ENCODE measurements around the gene TMEM125. TPM values are rescaled to one million over a fixed set of nuclear protein-coding genes. Genes with fewer than 3 reads are reported as not detected.
A peak's percentile ranks its signal among the peaks of the same experiment; 100 is the strongest.

The TMEM125 gene
- total and polyA plus RNA-seq, 8 donors = 36.1 to 202 (median 43.3) TPM

- peaks cover 0 to 10% of the 10 kb centered on the region in 2 donors for H3K9me3 ChIP-seq
- no peak for ATAC-seq
- peaks cover 0 to 20% of the 10 kb centered on the region in 2 donors for H3K36me3 ChIP-seq
- no peak overlapping the region for H3K4me3 ChIP-seq
- no peak overlapping the region for H3K27ac ChIP-seq
- no peaks in the 10 kb centered on the region for H3K27me3 ChIP-seq
- intact Hi-C loops (cut with DNase I) = no loop called here
- H3K4me1 ChIP-seq = no peaks in the 10 kb centered on the region
- peak in 2 of 4 donors; percentile 22 to 32 for DNase-seq
- TF ChIP-seq CTCF (IDR thresholded peaks at IDR 0.05) = no peak
Measured at GRCh38 chr1:43322506-43322905, 52.7 kb downstream of the TMEM125 start.

Other genes with a start within 250 kb of the TMEM125 start
- 10 to 100 TPM; 32.1 to 55.1 TPM for gene EBNA1BP2, start 97.7 kb upstream of the TMEM125 start, total RNA-seq
- gene EBNA1BP2, start 97.7 kb upstream of the TMEM125 start, polyA plus RNA-seq (ENCODE audit: insufficient read length in 6 of 6) = 10 to 100 TPM; 42.0 to 54.0 (median 51.2) TPM
- 1 to 10 TPM in 1 of 2 donors, under 1 TPM in 1; 0.73 to 2.4 TPM for gene CFAP57, start 97.7 kb upstream of the TMEM125 start, total RNA-seq
- gene CFAP57, start 97.7 kb upstream of the TMEM125 start, polyA plus RNA-seq (ENCODE audit: insufficient read length in 6 of 6) = 1 to 10 TPM; 1.6 to 5.8 (median 4.6) TPM
- gene C1orf210, start 15.6 kb downstream of the TMEM125 start, total RNA-seq = 10 to 100 TPM; 13.1 to 22.5 TPM
- gene C1orf210, start 15.6 kb downstream of the TMEM125 start, polyA plus RNA-seq (ENCODE audit: insufficient read length in 6 of 6) = 10 to 100 TPM in 1 of 6 donors, 1 to 10 TPM in 5; 8.5 to 12.9 (median 9.1) TPM
- gene TIE1, start 31.0 kb downstream of the TMEM125 start, total RNA-seq = 10 to 100 TPM; 38.5 to 67.8 TPM
- gene TIE1, start 31.0 kb downstream of the TMEM125 start, polyA plus RNA-seq (ENCODE audit: insufficient read length in 6 of 6) = 100 to 1,000 TPM in 3 of 6 donors, 10 to 100 TPM in 3; 87.6 to 110 (median 98.3) TPM
- under 1 TPM; 0.24 to 0.67 TPM for gene MPL, start 67.8 kb downstream of the TMEM125 start, total RNA-seq
- gene MPL, start 67.8 kb downstream of the TMEM125 start, polyA plus RNA-seq (ENCODE audit: insufficient read length in 6 of 6) = 1 to 10 TPM; 1.0 to 1.4 (median 1.3) TPM
- 10 to 100 TPM in 1 of 2 donors, 1 to 10 TPM in 1; 7.9 to 18.0 TPM for gene CDC20, start 89.0 kb downstream of the TMEM125 start, total RNA-seq
- 10 to 100 TPM; 30.3 to 73.7 (median 32.9) TPM for gene CDC20, start 89.0 kb downstream of the TMEM125 start, polyA plus RNA-seq (ENCODE audit: insufficient read length in 6 of 6)
- gene ELOVL1, start 98.0 kb downstream of the TMEM125 start, total RNA-seq = 100 to 1,000 TPM; 118 to 144 TPM
- 10 to 100 TPM; 64.9 to 83.7 (median 78.2) TPM for gene ELOVL1, start 98.0 kb downstream of the TMEM125 start, polyA plus RNA-seq (ENCODE audit: insufficient read length in 6 of 6)
- gene MED8, start 119.8 kb downstream of the TMEM125 start, total RNA-seq = 10 to 100 TPM; 40.3 to 48.5 TPM
- 10 to 100 TPM; 32.1 to 37.6 (median 36.2) TPM for gene MED8, start 119.8 kb downstream of the TMEM125 start, polyA plus RNA-seq (ENCODE audit: insufficient read length in 6 of 6)
- gene SZT2, start 119.9 kb downstream of the TMEM125 start, total RNA-seq = 10 to 100 TPM; 40.1 to 68.0 TPM
- 10 to 100 TPM; 25.3 to 38.1 (median 30.8) TPM for gene SZT2, start 119.9 kb downstream of the TMEM125 start, polyA plus RNA-seq (ENCODE audit: insufficient read length in 6 of 6)
- 10 to 100 TPM; 55.9 to 60.2 TPM for gene HYI, start 183.9 kb downstream of the TMEM125 start, total RNA-seq
- gene HYI, start 183.9 kb downstream of the TMEM125 start, polyA plus RNA-seq (ENCODE audit: insufficient read length in 6 of 6) = 10 to 100 TPM; 42.5 to 51.3 (median 47.6) TPM

All from left lung (tissue), 10 donors.